Activated naive CD4-positive, alpha-beta T cell treated with anti-CD3 and anti-CD28 coated beads, Interleukin-2, amount 10 ng/mL, durations not matched to agents 5 hours and 36 hours (primary cell): Measurements from ENCODE around the gene MSLN. TPM values are rescaled to one million over a fixed set of nuclear protein-coding genes. Genes with fewer than 3 reads are reported as not detected.

Experiments used
- microRNA-seq: library from miRNA; unstranded; fragments of <30 nt; microRNA quantifications from one replicate; pipeline ENCODE4 v1.2.0, GENCODE V29; 2022; ENCODE audit warnings: borderline microRNAs expressed, borderline replicate concordance
- total RNA-seq, 2 experiments: library from RNA; stranded (reverse); gene quantifications; one replicate each; pipeline ENCODE4 v1.2.3, GENCODE V29; 2021

The MSLN gene
- not detected for total RNA-seq

DNA sequence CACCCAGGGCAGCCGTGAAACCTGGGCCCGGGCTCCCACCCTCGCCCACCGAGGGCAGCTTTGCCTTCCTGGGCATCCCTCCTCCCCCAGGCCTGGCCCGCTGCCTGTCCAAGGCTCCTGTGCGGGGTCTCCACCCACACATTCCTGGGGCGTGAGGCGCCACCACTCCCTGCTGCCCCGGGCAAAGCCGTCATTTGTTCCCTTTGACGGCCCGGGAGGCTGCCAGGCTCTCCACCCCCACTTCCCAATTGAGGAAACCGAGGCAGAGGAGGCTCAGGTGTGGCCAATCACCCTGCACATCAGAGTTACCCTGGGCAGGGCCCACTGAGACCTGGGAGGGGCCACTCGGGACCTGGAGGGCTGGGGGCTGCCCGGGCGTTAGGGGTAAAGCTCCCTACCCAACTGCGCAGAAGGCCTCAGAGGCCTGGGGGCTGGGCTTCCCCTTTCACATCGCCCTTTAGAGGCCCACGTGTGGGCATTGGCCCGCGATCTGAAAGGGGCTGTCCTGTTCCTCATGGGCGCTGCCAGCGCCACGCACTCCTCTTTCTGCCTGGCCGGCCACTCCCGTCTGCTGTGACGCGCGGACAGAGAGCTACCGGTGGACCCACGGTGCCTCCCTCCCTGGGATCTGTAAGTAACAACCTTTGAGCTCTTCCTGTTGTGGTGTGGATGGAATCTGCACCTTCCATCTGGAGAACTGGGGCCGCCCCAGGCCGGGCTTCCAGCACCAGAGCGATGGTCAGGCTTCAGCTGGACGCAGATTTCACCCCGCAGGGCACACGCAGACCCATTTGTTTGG, at the start of gene MSLN:
TSS of gene MSLN (plus strand) at position 190 of the 799 bp plus-strand sequence. CDS start 1,947 bp downstream, outside the sequence.

DNA sequence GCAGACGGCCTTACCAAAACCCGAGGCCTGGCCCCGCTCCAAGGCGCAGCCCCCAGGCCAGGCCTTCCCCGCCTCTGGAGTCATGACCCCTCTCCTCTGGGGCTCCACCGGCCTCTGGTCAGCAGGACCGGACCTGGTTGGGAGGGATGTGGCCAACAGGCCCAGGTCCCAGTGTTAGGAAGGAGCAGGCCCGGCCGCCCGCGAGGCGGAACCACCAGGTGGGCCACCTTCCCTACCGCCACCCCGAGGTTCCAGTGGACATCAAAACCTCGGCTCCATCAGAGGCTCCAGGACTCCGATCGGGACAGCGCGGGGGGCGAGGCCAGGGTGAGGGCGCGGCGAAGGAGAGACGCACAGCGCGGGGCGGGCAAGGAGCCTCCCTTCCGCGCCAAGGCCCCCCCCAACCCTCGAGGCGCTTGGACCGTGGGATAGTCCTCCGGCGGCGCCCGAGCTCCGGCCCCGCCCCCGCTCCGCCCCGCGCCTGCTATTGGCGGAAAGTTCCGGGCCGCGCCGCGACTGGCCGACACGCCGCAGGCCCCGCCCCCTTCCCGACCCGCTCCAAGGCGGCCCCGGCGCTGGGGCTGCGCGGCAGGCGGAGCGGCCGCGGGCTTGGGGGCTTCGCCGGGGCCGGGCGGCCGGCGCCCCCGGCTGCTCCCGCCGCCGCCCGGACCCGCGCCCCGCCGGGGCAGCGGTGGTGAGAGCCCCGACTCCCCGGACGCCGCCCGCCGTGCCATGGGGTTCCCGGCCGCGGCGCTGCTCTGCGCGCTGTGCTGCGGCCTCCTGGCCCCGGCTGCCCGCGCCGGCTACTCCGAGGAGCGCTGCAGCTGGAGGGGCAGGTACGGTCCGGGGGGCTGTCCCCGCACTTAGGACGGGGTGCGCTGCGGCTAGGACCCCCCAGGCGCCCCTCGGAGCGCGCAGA, 45.7 kb upstream of the MSLN start, which contains the start of gene METRN:
TSS of gene METRN (plus strand) at position 561 of the 919 bp plus-strand sequence. CDS start at position 733, 172 bp downstream.

DNA sequence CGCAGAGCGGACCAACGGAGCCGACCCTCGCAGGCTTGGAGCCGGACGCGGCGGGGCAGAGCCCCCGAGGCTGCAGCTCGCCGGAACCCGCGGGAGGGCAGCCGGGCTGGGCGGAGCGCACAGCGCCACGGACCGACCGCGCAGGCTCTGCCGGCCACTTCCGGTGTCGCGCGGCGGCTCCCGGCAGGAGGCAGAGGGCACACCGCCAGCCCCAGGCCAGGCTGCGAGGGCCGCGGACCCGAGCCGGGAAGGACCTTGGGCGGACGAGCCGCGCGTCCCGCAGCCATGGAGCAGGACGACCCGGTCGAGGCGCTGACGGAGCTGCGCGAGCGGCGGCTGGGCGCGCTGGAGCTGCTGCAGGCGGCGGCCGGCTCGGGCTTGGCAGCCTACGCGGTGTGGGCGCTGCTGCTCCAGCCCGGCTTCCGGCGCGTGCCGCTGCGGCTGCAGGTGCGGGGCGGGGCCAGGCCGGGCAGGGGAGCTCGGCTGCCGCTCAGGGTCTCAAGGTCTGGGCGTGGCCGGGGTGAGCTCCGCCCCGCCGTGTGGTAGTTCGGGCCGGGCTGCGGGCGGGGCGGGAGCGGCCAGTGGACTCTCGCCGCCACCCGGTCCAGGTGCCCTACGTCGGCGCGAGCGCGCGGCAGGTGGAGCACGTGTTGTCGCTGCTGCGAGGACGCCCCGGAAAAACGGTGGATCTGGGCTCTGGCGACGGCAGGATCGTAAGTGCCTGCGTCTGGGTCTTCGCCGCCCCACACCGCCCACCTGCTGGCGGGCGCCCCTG, 39.4 kb upstream of the MSLN start, which contains the start of gene ANTKMT:
TSS of gene ANTKMT (plus strand) at position 157 of the 775 bp plus-strand sequence. CDS start at position 286, 129 bp downstream.

DNA sequence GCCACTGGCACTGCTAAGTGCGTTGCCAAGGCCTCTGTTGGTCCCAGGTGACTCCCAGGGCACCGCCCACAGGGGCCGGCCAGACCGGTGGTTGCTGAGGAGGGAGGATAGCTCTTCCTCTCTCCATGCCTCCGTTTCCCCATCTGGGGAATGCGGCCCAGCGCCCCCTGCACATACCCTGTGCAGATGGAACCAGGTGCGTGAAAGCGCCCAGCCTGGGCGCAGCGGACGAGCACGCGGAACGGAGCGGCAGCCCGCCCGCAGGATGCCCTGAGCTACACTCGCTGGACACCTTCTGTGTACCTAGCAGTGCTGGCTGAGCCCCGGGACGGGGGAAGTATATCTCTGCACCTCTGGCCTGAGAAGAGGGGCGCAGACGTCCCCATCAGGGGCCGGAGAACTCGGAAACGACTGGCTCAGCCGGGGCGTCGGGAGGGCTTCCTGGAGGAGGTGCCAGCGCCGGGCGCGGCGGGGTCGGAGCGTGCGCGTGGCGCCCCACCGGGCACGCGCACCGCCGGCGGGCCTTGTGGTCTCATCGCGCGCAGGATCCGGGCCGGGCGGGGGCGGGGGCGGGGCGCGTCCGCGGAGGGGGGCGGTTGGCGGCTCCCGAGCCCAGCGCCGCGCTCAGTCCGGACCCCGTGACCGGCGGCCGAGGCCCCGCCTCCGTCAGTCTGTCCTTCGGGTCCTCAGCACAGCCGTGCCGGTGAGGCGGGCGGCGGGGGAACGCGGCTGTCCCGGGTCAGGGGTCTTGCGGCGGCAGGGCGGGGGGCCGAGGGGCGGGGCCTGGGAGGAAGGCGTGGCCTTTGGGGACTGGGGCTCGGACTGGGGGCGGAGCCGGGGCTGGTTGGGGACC, 33.9 kb upstream of the MSLN start, which contains the start of the genes CCDC78 and HAGHL:
TSS of gene CCDC78 (minus strand) at position 6 of the 853 bp plus-strand sequence. CDS start 76 bp downstream, outside the sequence.
TSS of gene HAGHL (plus strand) at position 669 of the 853 bp plus-strand sequence. CDS start 404 bp downstream, outside the sequence.

DNA sequence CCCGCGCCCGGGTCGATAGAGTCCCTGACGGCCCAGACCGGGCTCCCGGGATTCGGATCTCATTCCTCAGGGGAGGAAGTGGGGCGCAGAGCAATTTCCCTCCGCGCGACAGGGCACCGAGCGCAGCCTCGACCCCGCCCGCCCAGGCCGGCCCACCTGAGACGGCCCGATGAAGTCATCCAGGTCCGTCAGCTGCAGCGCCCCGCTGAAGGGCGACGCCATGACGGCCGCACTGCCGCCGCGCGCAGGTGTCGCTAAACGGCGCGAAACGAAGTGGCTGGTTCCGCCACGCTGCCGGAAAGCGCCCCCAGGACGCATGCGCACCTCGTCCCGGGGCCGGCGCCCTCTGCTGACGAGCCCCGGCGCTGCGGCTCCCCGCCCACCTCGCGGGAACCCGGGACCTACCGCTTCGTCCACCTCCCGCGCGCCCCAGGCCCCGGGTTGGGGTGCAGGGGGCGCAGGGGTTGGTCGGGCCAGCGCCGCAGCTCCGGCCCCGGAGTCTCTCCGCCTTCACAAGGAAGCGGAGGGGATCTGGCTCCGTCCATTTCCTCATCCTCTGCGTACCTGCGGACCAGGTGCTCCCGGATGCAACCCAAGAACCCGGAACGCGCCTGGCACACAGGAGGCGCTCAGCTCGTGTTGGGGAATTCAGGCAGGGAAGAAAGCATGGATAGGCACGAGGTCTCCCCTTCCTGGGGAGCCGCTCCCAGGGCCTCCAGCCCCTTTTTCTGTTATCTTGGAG, 19.6 kb upstream of the MSLN start, which contains the start of gene CIAO3:
TSS of gene CIAO3 (minus strand) at position 234 of the 742 bp plus-strand sequence. CDS start at position 222, 12 bp downstream.

DNA sequence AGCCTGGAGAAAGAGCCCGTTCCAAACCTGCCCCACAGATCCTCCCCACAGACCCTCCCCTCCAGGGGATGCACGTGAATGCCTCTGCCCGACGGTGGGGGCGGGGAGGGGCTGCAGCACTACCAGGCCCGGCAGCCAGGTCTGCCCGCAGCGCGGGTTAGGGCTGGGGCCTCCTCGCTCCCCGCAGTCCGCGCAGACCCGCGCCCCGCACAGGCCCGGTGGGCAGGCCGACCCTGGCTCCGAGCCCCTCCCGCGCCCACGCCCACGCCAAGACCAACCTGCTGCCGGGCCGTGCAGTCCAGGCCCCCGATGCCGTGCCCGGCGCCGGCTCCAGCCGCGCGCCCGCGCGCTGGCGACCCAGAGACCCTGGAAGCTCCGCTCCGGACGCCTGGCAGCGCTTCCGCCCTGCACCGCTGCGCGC, 27.5 kb downstream of the MSLN start, which contains the start of gene RPUSD1:
TSS of gene RPUSD1 (minus strand) at position 404 of the 421 bp plus-strand sequence. CDS start 644 bp downstream, outside the sequence.

GRCh38 chr16:788399-789126, 28.0 kb downstream of the MSLN start, which contains the start of gene CHTF18:
Gene CHTF18 (plus strand): TSS chr16:788620. CDS start chr16:788685, 65 bp downstream.

DNA sequence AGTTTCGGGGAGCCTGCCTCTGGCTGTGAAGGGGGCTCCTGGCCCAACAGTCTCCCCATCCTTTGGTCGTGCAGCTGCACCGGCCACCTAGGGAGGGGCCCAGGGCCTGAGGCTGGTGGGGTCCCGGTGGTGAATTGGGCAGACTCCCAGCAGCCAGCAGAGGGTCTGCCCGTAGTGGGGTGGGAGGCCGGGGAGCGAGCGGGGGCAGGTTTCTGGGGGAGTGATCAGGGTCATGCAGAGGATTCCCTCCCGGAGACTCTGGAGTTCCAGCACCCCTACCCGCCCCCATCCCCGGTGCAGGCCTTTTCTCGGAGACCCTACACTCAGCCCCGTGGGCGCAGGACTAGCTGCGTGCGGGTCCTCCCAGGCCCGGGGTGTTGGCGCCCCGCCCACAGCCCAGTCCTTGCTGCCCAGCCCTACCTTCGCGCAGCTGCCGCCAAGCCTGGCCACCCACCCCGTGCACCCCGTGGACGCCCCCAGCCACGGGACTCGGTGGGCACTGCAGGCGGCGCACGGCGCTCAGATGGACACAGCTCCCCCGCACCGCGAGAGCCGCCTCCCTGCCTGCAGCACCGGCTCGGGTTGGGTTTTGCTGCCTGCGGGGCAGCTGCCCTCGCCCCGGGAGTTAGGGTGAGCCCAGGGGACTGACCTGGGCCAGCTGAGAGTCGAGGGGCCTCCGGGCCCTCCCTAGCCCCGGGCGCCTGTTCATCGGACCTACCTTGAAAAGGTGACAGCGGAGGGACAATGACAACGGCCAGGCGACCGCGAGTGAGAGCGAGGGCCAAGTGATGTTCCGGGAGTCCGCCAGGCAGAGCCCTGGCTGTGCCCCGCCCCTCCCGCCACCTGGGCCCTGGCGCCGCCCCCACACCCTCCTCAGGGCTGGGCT, 39.7 kb downstream of the MSLN start, which contains the start of gene GNG13:
TSS of gene GNG13 (minus strand) at position 787 of the 886 bp plus-strand sequence. CDS start 1,657 bp downstream, outside the sequence.

Small RNAs within 50 kb of the gene (microRNA-seq; reads per million reads assigned to microRNA genes)
- gene MIR662 = not detected

Other genes starting within 250 kb of the MSLN start
- 10 to 100 TPM; 71.0 to 71.8 TPM for gene CAPN15, start 233.0 kb upstream of the MSLN start, total RNA-seq
- gene PRR35, start 200.3 kb upstream of the MSLN start, total RNA-seq = not detected
- 1 to 10 TPM; 4.6 to 4.7 TPM for gene NHLRC4, start 193.7 kb upstream of the MSLN start, total RNA-seq
- 10 to 100 TPM; 32.9 to 36.8 TPM for gene PIGQ, start 190.8 kb upstream of the MSLN start, total RNA-seq
- 10 to 100 TPM; 12.7 to 14.1 TPM for gene RAB40C, start 170.7 kb upstream of the MSLN start, total RNA-seq
- under 1 TPM; 0.33 to 0.36 TPM for gene WFIKKN1, start 129.7 kb upstream of the MSLN start, total RNA-seq
- 10 to 100 TPM; 70.0 to 70.7 TPM for gene METTL26, start 124.4 kb upstream of the MSLN start, total RNA-seq
- 10 to 100 TPM; 28.9 to 31.2 TPM for gene MCRIP2, start 118.9 kb upstream of the MSLN start, total RNA-seq
- 10 to 100 TPM; 63.2 to 67.3 TPM for gene WDR90, start 111.4 kb upstream of the MSLN start, total RNA-seq
- 100 to 1,000 TPM; 126 to 134 TPM for gene RHOT2, start 92.6 kb upstream of the MSLN start, total RNA-seq
- 1 to 10 TPM; 1.3 to 1.6 TPM for gene RHBDL1, start 85.1 kb upstream of the MSLN start, total RNA-seq
- gene STUB1, start 80.3 kb upstream of the MSLN start, total RNA-seq = 10 to 100 TPM; 61.4 to 61.7 TPM
- gene JMJD8, start 76.4 kb upstream of the MSLN start, total RNA-seq = 10 to 100 TPM; 30.3 to 31.4 TPM
- 10 to 100 TPM; 15.2 to 16.1 TPM for gene WDR24, start 70.3 kb upstream of the MSLN start, total RNA-seq
- gene FBXL16, start 54.9 kb upstream of the MSLN start, total RNA-seq = 10 to 100 TPM; 21.2 to 21.5 TPM
- 1 to 10 TPM; 5.5 TPM for gene METRN, start 45.6 kb upstream of the MSLN start, total RNA-seq
- 10 to 100 TPM in 1 of 2 experiments, 1 to 10 TPM in 1; 9.7 to 10.8 TPM for gene ANTKMT, start 39.6 kb upstream of the MSLN start, total RNA-seq
- gene CCDC78, start 34.3 kb upstream of the MSLN start, total RNA-seq = 1 to 10 TPM; 1.6 to 2.1 TPM
- 1 to 10 TPM; 5.2 to 7.6 TPM for gene HAGHL, start 33.6 kb upstream of the MSLN start, total RNA-seq
- 10 to 100 TPM; 30.8 to 33.1 TPM for gene CIAO3, start 19.7 kb upstream of the MSLN start, total RNA-seq
- gene RPUSD1, start 27.6 kb downstream of the MSLN start, total RNA-seq = 10 to 100 TPM; 22.2 to 23.1 TPM
- gene CHTF18, start 27.9 kb downstream of the MSLN start, total RNA-seq = 10 to 100 TPM; 67.0 to 72.2 TPM
- not detected for gene GNG13, start 40.0 kb downstream of the MSLN start, total RNA-seq
- 10 to 100 TPM; 23.6 to 27.0 TPM for gene LMF1, start 210.2 kb downstream of the MSLN start, total RNA-seq
- gene SOX8, start 221.0 kb downstream of the MSLN start, total RNA-seq = under 1 TPM in 1 of 2 experiments, not detected in 1; 0.08 TPM